Activated T-helper 2 cell treated with anti-CD3 and anti-CD28 coated beads, Interferon-gamma antibody, Interleukin-2, Interleukin-4, amounts not matched to agents 10 μg/mL and 5 μg/mL and 100 μg/mL, durations not matched to agents 14 hours and 24 hours and 36 hours (primary cell): ENCODE results near the gene CNFN. TPM values are rescaled to one million over a fixed set of nuclear protein-coding genes. Genes with fewer than 3 reads are reported as not detected.
"Not testable (repeated sequence)": the region's sequence is repeated elsewhere in the genome, so short reads cannot be mapped to it uniquely, and the experiment has no call there.

Experiments used
- DNase-seq: peaks from one replicate; pipeline ENCODE4 v3.0.0; 2021; ENCODE audit warnings: low spot score
- H3K27ac Mint-ChIP-seq: one replicate; pipeline ENCODE4 v1.8.0; 2021; ENCODE audit warnings: mixed read lengths
- H3K27me3 Mint-ChIP-seq: one replicate; pipeline ENCODE4 v1.8.0; 2021; ENCODE audit warnings: low read depth, mixed read lengths
- H3K36me3 Mint-ChIP-seq: one replicate; pipeline ENCODE4 v1.8.0; 2021; ENCODE audit warnings: low read depth, mixed read lengths
- H3K4me1 Mint-ChIP-seq: one replicate; pipeline ENCODE4 v1.8.0; 2021; ENCODE audit warnings: low read depth, mixed read lengths
- H3K4me3 Mint-ChIP-seq: one replicate; pipeline ENCODE4 v1.8.0; 2021; ENCODE audit warnings: low read depth, mild to moderate bottlenecking, moderate library complexity, mixed read lengths
- H3K9me3 Mint-ChIP-seq: one replicate; pipeline ENCODE4 v1.8.0; 2021; ENCODE audit warnings: mixed read lengths
- intact Hi-C: fragments of 100-400 bp; cut with micrococcal nuclease; formaldehyde crosslinking; loops from one replicate; pipeline ENCODE4 v1.15.1; 2023
- total RNA-seq: library from RNA; stranded (reverse); gene quantifications from 2 replicates; pipeline ENCODE4 v1.2.3, GENCODE V29; 2022

CNFN gene
- total RNA-seq, 1 donor from 2014 or later: not detected

- H3K36me3 Mint-ChIP-seq: no peaks in the 10 kb centered on the region
- no peak overlapping the region for H3K27ac Mint-ChIP-seq
- H3K9me3 Mint-ChIP-seq: no peaks in the 10 kb centered on the region
- no peak for DNase-seq
- no peak overlapping the region for H3K4me3 Mint-ChIP-seq
- intact Hi-C loops: no loop called here
- H3K27me3 Mint-ChIP-seq: no peaks in the 10 kb centered on the region
- H3K4me1 Mint-ChIP-seq: no peaks in the 10 kb centered on the region
These were observed 40.6 kb downstream of the CNFN start for GRCh38 chr19:42349378-42350107.

- no peak overlapping the region for H3K4me3 Mint-ChIP-seq
- no peaks in the 10 kb centered on the region for H3K36me3 Mint-ChIP-seq
- intact Hi-C loops: no loop called here
- H3K27ac Mint-ChIP-seq: no peak overlapping the region
- no peaks in the 10 kb centered on the region for H3K27me3 Mint-ChIP-seq
- DNase-seq: no peak
- no peaks in the 10 kb centered on the region for H3K9me3 Mint-ChIP-seq
- no peaks in the 10 kb centered on the region for H3K4me1 Mint-ChIP-seq
These were observed 41.9 kb downstream of the CNFN start for GRCh38 chr19:42348211-42348610.

- no peak overlapping the region for H3K4me3 Mint-ChIP-seq
These were observed 44.8 kb downstream of the CNFN start for GRCh38 chr19:42345191-42345812.

GRCh38 chr19:42344336-42344893 is 45.7 kb downstream of the CNFN start:
- peaks cover 2% of the 10 kb centered on the region for H3K4me1 Mint-ChIP-seq
- H3K27ac Mint-ChIP-seq: no peak overlapping the region
- intact Hi-C loops: no loop called here
- H3K36me3 Mint-ChIP-seq: no peaks in the 10 kb centered on the region
- no peak for DNase-seq
- H3K4me3 Mint-ChIP-seq: no peak overlapping the region
- H3K9me3 Mint-ChIP-seq: no peaks in the 10 kb centered on the region
- H3K27me3 Mint-ChIP-seq: no peaks in the 10 kb centered on the region

More at GRCh38 chr19:42345191-42345812, 44.8 kb downstream of the CNFN start:
- intact Hi-C loops: no loop called here
- no peaks in the 10 kb centered on the region for H3K4me1 Mint-ChIP-seq
- H3K27ac Mint-ChIP-seq: no peak overlapping the region
- no peaks in the 10 kb centered on the region for H3K36me3 Mint-ChIP-seq
- no peaks in the 10 kb centered on the region for H3K27me3 Mint-ChIP-seq
- DNase-seq: no peak
- no peaks in the 10 kb centered on the region for H3K9me3 Mint-ChIP-seq

GRCh38 chr19:42343344-42344110 is 46.6 kb downstream of the CNFN start:
- no peak overlapping the region for H3K27ac Mint-ChIP-seq
- peaks cover 5% of the 10 kb centered on the region for H3K4me1 Mint-ChIP-seq
- DNase-seq: no peak
- H3K36me3 Mint-ChIP-seq: no peaks in the 10 kb centered on the region
- intact Hi-C loops: no loop called here
- H3K9me3 Mint-ChIP-seq: no peaks in the 10 kb centered on the region
- H3K4me3 Mint-ChIP-seq: no peak overlapping the region
- no peaks in the 10 kb centered on the region for H3K27me3 Mint-ChIP-seq

GRCh38 chr19:42339922-42340321 is 50.2 kb downstream of the CNFN start:
- H3K4me3 Mint-ChIP-seq, intact Hi-C loops, H3K9me3 Mint-ChIP-seq, H3K27ac Mint-ChIP-seq, DNase-seq, H3K27me3 Mint-ChIP-seq, H3K36me3 Mint-ChIP-seq, H3K4me1 Mint-ChIP-seq: not testable (repeated sequence)

GRCh38 chr19:42339126-42339860 is 50.8 kb downstream of the CNFN start:
- H3K36me3 Mint-ChIP-seq, intact Hi-C loops, DNase-seq, H3K27me3 Mint-ChIP-seq, H3K27ac Mint-ChIP-seq, H3K4me1 Mint-ChIP-seq, H3K4me3 Mint-ChIP-seq, H3K9me3 Mint-ChIP-seq: not testable (repeated sequence)

Other genes with a start within 250 kb of the CNFN start
- gene DEDD2, start 172.6 kb downstream of the CNFN start, total RNA-seq: 32.1 and 33.6 TPM in 2 replicates
- 17.3 and 18.4 TPM in 2 replicates for gene ZNF526, start 170.0 kb downstream of the CNFN start, total RNA-seq
- 48.0 and 52.4 TPM in 2 replicates for gene GSK3A, start 147.7 kb downstream of the CNFN start, total RNA-seq
- gene ERF, start 135.2 kb downstream of the CNFN start, total RNA-seq: 58.4 and 59.1 TPM in 2 replicates
- 68.3 and 69.3 TPM in 2 replicates for gene CIC, start 121.0 kb downstream of the CNFN start, total RNA-seq
- 0.74 and 0.91 TPM in 2 replicates for gene PRR19, start 88.2 kb downstream of the CNFN start, total RNA-seq
- 49.3 and 50.9 TPM in 2 replicates for gene PAFAH1B3, start 87.7 kb downstream of the CNFN start, total RNA-seq
- 0.71 and 0.85 TPM in 2 replicates for gene TMEM145, start 77.0 kb downstream of the CNFN start, total RNA-seq
- gene MEGF8, start 64.7 kb downstream of the CNFN start, total RNA-seq: 9.7 and 10.3 TPM in 2 replicates
- gene LIPE, start 37.1 kb upstream of the CNFN start, total RNA-seq: 33.0 and 35.2 TPM in 2 replicates
- gene CXCL17, start 52.6 kb upstream of the CNFN start, total RNA-seq: not detected in 2 replicates
- 7.1 and 8.5 TPM in 2 replicates for gene CEACAM1, start 138.2 kb upstream of the CNFN start, total RNA-seq
- gene CEACAM8, start 204.6 kb upstream of the CNFN start, total RNA-seq: not detected in 2 replicates